T-helper 2 cell (primary cell): ENCODE measurements around the gene CEP78.

ENCODE experiments used
- DNase-seq, 5 experiments: peaks; one replicate each; pipeline versions ENCODE4 v3.0.0 to v3.0.0-alpha.2; 2012 to 2022

Gene CEP78

GRCh38 chr9:78311075-78311474 is 75.2 kb downstream of the CEP78 start:
- DNase-seq: no peak

DNA sequence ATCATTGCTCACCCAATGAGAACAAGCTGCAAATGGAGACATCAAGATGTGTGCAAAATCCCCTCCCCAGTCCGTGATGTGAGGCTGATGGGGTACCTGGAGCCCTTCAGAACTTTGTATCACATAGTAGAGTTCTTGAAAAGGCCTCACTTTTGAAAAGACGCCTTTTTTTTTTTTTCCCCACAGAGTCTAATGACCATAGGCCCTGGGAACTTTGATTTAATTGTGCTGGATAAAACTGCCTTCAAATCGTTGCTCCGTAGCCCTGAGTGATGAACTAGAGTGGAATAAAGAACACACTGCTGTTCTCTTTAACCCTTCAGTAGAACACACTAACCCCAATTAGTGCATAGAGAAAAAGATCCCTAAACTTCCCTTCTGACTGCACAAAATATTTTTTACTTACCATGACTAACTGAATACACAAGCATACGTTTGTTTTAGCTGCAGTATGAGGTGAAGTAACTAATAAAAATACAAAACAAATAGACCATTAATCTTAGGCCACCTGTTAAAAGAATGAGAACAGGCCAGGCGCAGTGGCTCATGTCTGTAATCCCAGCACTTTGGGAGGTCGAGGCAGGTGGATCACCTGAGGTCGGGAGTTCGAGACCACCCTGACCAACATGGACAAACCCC is 76.1 kb downstream of the CEP78 start:
- DNase-seq: no peak

GRCh38 chr9:78314550-78314949 is 78.7 kb downstream of the CEP78 start:
- DNase-seq: no peak

DNA sequence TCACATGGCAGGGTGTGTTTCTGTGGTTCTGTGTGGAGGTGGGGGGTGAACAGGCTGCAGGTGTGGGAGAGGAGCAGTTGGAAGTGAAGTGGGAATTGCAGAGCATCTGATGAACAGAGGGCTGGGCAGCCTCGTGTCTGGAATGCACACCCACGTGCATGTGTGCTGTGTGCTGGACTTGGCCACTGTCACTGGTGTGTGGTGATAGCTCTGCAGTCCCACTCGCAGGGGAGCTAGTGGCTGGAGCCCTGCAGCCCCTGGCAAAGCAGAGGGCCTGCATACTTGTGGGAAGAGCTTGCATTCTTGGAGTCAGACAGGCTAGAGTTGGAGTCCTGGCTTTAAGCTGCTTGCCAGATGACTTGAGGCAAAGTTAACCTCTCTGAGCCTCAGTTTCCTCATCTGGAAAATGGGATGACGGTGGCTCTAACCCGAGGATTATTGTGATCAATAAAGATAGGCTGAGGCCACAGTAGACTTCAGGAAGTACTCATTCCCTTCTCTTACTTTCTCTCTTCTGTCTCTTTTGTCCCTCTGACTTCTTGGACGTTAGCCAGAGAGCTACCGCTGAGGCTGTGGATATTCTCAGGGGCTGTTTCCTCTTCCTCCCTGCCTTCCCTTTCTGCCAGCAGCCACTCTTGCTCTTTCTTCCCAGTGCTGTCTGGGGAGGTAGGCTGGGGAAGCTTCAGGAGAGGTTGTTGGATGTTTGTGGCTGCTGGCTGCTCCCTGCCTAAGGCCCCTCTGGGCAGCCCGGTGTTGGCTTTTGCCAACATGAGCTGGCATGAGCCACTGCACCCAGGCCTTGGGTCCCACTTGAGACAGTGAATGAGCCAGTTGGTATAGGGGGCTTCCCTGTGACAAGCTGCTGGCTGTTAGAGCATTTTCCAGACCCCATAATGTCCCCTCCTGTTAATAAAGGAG is 79.3 kb downstream of the CEP78 start:
- DNase-seq: no peak

GRCh38 chr9:78316166-78316892 is 80.5 kb downstream of the CEP78 start:
- DNase-seq: no peak

DNA sequence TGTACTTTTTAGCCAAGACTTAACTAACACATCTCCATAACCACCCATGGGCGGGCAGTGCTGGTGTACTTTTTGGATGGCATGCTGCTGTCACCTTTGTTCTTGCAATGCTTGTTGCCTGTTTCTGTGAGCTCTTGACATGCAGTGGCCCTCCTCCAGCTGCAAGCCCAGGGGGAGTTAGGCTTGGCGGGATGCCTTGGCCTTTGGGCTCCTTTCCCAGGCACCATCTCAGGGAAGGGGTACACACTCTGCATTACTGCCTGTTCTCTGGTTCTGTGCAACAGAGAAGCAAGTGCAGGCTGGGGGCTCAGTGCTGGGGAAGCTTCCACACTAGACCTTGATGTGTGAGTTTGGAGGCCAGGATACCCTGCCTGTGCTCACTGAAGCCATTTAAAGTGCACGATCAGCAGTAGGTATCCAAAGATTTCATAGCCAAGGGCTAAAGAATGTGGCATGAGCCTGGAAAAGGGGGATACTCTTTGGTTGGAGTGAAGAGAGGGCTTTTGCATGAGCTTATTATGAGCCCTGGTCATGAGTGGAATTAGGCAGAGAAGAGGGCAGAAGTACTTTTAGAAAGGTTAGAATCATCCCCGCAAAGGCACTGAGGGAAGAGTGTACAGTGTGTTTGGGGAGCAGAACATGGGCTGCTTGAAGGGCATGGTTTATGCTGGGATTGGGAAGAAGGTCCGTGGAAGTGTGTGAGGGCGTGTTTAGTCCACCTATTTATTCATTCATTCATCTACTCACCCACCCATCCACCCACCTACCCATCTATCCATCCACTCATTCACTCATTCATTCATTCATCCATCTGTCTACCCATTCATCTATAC is 83.5 kb downstream of the CEP78 start:
- no peak for DNase-seq

- no peak for DNase-seq
These were observed 84.3 kb downstream of the CEP78 start for GRCh38 chr9:78320030-78320693.

DNA sequence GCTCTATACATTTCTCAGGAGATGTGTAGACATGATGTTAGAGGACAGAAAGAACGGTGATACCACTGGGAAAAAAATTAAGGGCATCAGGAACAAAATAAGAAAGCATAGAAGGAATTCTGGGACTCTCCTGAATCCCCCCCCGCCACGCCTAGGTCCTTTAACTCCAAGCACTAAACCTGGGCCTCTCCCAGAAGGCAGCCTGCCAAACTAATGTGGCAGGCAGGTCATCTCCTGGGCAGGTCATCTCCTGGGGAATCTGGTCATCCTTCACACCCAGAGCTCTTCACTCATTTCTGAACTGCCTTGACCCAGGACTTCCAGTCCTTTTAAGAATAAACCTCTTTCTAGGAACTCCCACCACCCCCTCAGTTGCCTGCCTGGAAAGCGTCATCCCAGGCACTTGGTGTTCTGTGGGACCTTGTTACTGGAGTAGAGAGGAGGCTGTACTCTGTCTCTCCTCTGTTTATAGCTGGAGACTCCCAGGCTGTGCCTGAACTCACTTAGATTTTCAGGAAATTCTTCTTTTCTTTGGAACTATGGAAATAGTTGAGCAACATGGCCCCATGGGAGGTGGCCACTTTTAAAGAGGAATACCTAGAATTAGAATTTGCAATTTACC is 85.1 kb downstream of the CEP78 start:
- no peak for DNase-seq

- DNase-seq: no peak
These were observed 85.6 kb downstream of the CEP78 start for GRCh38 chr9:78321505-78321904.

GRCh38 chr9:78324068-78324650 is 88.3 kb downstream of the CEP78 start:
- DNase-seq: no peak

DNA sequence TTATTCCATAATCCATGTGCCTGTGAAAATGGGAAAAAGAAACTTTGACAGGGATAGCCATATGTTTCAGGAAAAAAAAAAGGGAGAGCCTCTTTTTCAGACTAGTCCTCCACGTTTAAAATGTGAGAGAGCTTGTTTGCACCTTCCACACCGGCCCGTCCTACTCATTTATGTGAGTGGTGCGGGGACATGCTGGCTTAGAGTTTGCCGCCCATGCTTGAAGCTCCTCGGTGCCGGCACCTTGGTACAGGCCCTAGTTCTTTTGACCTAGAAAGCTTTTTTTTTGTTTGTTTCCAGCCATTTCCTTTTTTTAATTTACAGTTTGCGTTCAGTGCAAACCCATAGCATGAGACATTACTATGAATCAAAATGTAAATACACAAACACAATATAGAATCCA is 88.8 kb downstream of the CEP78 start:
- no peak for DNase-seq

GRCh38 chr9:78325343-78325742 is 89.5 kb downstream of the CEP78 start:
- no peak for DNase-seq

DNA sequence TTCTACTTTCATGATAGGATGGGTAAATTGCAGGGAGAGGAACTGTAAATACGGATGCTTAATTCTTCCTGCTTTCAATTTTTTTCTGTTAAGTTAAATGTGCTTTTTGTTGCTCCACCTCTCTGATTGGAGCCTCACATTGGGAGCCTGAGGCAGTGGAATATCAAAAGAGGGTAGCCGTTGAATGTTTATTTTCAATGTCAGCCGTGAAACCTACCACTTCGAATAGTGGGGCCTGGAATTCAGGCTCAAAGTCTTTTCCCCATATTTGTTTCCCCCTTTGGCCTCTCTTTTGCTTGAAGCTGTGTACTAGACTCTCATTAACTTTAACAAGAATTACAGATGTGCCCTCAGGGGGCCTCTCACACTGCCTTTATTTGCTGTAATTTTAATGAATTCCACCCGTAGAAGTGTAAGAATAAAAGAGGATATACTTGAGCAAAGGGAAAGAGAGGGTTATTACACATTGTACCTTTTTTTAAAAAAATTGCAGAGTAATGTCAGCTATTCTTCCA is 90.0 kb downstream of the CEP78 start:
- no peak for DNase-seq

DNA sequence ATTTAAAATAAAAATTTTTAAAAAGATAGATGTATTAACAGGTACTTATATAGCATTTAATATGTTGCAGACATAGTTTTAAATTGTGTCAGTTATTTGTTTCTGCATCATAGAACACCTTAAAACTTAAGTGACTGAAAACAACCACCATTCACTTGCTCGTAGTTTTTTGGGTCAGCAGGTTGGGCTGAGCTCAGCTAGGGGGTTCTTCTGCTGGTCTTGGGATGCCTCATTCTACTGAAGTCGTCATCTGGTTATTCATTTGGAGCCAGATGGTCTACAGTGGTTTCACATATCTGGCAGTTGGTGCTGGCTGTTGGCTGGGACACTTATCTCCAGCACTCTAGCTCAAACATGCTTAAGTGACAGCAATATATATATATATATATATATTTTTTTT is 90.7 kb downstream of the CEP78 start:
- no peak for DNase-seq
